ENCODE data around the gene EVX1. TPM values are rescaled to one million over a fixed set of nuclear protein-coding genes. Genes with fewer than 3 reads are reported as not detected.

EVX1 gene
- not detected in 2 replicates for total RNA-seq (2021; fragmentation: NEBNext Ultra II Directional; extraction: Animal tissue kit (Norgen Biotek cat#: 25700))
- polyA plus RNA-seq (2011; rRNA removed), result 0.02 TPM in 1 of 2 replicates, not detected in the other
- not detected for polyA plus RNA-seq (2011; cell fraction: cytosol; rRNA removed)
- polyA plus RNA-seq (2011; cell fraction: nucleus; rRNA removed), result not detected
- polyA plus RNA-seq (2012, experiment 1 of 2), result 0.13 TPM in 1 of 4 replicates, not detected in the others
- 0.07 TPM for polyA plus RNA-seq (2012, experiment 2 of 2)
- not detected for polyA plus RNA-seq (2013, experiment 1 of 2)
- polyA plus RNA-seq (2013, experiment 2 of 2), result not detected
- not detected in 2 replicates for polyA minus RNA-seq (2011; rRNA and poly(A)+ RNA removed)
- not detected for polyA minus RNA-seq (2011; cell fraction: cytosol; rRNA and poly(A)+ RNA removed)
- polyA minus RNA-seq (2011; cell fraction: nucleus; rRNA and poly(A)+ RNA removed), result not detected
- long read RNA-seq, experiment 1, result 0 reads
- long read RNA-seq, experiment 2, result 0 reads

DNA sequence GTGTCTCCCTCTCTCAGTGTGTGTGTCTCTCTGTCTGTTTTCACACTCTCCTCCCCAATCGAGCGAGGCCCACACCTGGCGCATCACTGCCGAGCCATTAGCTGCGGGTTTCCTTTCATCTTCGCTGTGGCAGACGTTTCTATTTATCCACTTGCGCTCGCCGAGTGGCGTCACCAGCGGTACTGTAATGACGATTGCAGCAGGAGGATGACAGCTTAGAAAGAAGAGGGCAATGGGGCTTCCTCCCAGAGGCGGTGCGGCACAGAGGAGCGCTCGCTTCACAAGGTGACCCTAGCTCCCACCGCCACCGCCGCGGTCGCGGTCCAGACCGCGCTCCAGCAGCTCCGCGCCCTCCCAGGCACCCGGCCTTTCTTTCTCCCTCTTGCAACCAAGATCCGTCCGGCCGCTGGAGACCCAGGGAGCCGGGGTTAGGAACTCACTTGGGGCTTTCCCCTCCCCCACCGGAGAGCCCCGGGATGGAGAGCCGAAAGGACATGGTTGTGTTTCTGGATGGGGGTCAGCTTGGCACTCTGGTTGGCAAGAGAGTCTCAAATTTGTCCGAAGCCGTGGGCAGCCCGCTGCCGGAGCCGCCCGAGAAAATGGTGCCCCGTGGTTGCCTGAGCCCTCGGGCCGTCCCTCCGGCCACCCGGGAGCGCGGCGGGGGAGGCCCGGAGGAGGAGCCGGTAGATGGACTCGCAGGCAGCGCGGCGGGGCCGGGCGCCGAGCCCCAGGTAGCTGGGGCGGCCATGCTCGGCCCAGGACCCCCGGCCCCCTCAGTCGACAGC, at the start of gene EVX1:
EVX1 (plus strand) TSS at position 248 of the 785 bp plus-strand sequence; CDS start at position 477, 229 bp downstream.
- no peak within 1 kb of the TSS for H3K9ac ChIP-seq (replicated peaks in 1 of 4; ENCODE audit: extremely low read depth in 1 of 4, low read depth in 3 of 4, low read length in 3 of 4)
- H3K23ac ChIP-seq (ENCODE audit: insufficient read length), result no peak within 1 kb of the TSS
- H2BK5ac ChIP-seq (ENCODE audit: low read depth, low read length), result no peak within 1 kb of the TSS
- H4K20me1 ChIP-seq (replicated peaks in 1 of 2; ENCODE audit: control insufficient read depth in 1 of 2, insufficient read depth in 2 of 2, low read length in 2 of 2), result peaks cover 36 to 56% of the 10 kb centered on the region in 2 experiments
- no peaks in the 10 kb centered on the region for H3K9me3 ChIP-seq (ENCODE audit: insufficient read depth in 2 of 2, low read depth in 1 of 2, low read length in 1 of 2)
- H3K4me2 ChIP-seq (ENCODE audit: insufficient read depth in 1 of 2, low read depth in 2 of 2, low read length in 2 of 2), result peak within 1 kb of the TSS; percentile 53 to 61
- FAIRE-seq, result no peak
- peak within 1 kb of the TSS; percentile 41 for H3K4ac ChIP-seq (replicated peaks; ENCODE audit: insufficient read length, low read depth, low read length)
- peak within 1 kb of the TSS in 1 of 4 experiments; percentile 43; a peak in 2 of 8 replicates for H3K4me3 ChIP-seq (ENCODE audit: extremely low read depth in 1 of 4, insufficient read depth in 2 of 4, low read depth in 3 of 4, low read length in 4 of 4)
- H4K5ac ChIP-seq (ENCODE audit: insufficient read length, low read depth, low read length), result no peak within 1 kb of the TSS
- no peak within 1 kb of the TSS for H3K14ac ChIP-seq (ENCODE audit: insufficient read length)
- no peak within 1 kb of the TSS for H2AFZ ChIP-seq (ENCODE audit: low read length)
- H4K91ac ChIP-seq (replicated peaks; ENCODE audit: insufficient read length, low read length), result no peak within 1 kb of the TSS
- DNase-seq (ENCODE audit: low read depth in 1 of 2, low spot score in 2 of 2), result peak in 1 of 2 experiments; percentile 72
- H2BK120ac ChIP-seq (replicated peaks; ENCODE audit: low read depth, low read length), result no peak within 1 kb of the TSS
- H3K18ac ChIP-seq (ENCODE audit: extremely low read depth, low read length), result peak within 1 kb of the TSS; percentile 38
- peak within 1 kb of the TSS; percentile 1; the same call in 1 of the 2 replicates for H4K8ac ChIP-seq (ENCODE audit: extremely low read depth, insufficient read depth, low read length)
- peak within 1 kb of the TSS; percentile 61; the same call in 1 of the 2 replicates for H2BK15ac ChIP-seq (ENCODE audit: low read length)
- H2BK12ac ChIP-seq (ENCODE audit: low read depth, low read length), result peak within 1 kb of the TSS; percentile 68; the same call in 1 of the 2 replicates
- ChIA-PET POLR2A (ENCODE audit: partially characterized antibody) (no interaction called here), CTCF (ENCODE audit: partially characterized antibody) (interaction anchor here (0.6 to 7.9 kb wide), 9 partner anchors 17 to 1507 kb away, joined by 3 to 57 read pairs (median 5); no protein-coding TSS in a partner anchor)
- H3K79me1 ChIP-seq (ENCODE audit: low read depth, low read length), result no peaks in the 10 kb centered on the region
- H2AK5ac ChIP-seq (ENCODE audit: low read depth, low read length), result no peak within 1 kb of the TSS
- peaks cover 99 to 100% (median 100%) of the 10 kb centered on the region in 4 experiments for H3K27me3 ChIP-seq (replicated peaks in 1 of 4; ENCODE audit: control insufficient read depth in 3 of 4, extremely low read depth in 1 of 4, insufficient read depth in 3 of 4, low read length in 3 of 4)
- peaks cover 3% of the 10 kb centered on the region; the same call in 1 of the 2 replicates for H3K23me2 ChIP-seq (ENCODE audit: low read depth, low read length)
- H3K56ac ChIP-seq (replicated peaks; ENCODE audit: insufficient read length, low read depth, low read length), result no peak within 1 kb of the TSS
- peaks cover 7 to 50% (median 23%) of the 10 kb centered on the region in 4 experiments for H3K4me1 ChIP-seq (replicated peaks in 1 of 4; ENCODE audit: control insufficient read depth in 3 of 4, insufficient read depth in 4 of 4, low read length in 3 of 4)
- no peaks in the 10 kb centered on the region for H3K79me2 ChIP-seq (ENCODE audit: control insufficient read depth in 1 of 2, insufficient read depth in 2 of 2, low read length in 2 of 2)
- no peak within 1 kb of the TSS for H3K27ac ChIP-seq (ENCODE audit: low read depth, low read length)
- WGBS, 2 experiments (ENCODE audit: extremely low coverage in 1 of 2, insufficient coverage in 1 of 2, insufficient read length in 1 of 2, insufficient replicate concordance in 2 of 2, low coverage in 1 of 2, low lambda C conversion rate in 2 of 2, missing lambda C conversion rate in 1 of 2), result 2% methylated on average over 43 of the region's 62 CpGs; no CpG with 5 or more reads in 1 of the 2 experiments
- peaks cover 0 to 8% (median 0%) of the 10 kb centered on the region in 4 experiments; a peak in 1 of 8 replicates for H3K36me3 ChIP-seq (ENCODE audit: control insufficient read depth in 2 of 4, insufficient read depth in 4 of 4, low read length in 3 of 4)
- H2BK20ac ChIP-seq (ENCODE audit: low read length), result 0 out of 2 replicates have a peak within 1 kb of the TSS, but pooled peaks have one; percentile 80
- TF ChIP-seq EGR1 (IDR thresholded peaks at IDR 0.05; ENCODE audit: borderline replicate concordance, low read depth, low read length) (no peak), SRF (IDR thresholded peaks at IDR 0.05; ENCODE audit: low read depth, low read length) (no peak), CREB1 (IDR thresholded peaks at IDR 0.05) (peak; percentile 86), RFX5 (IDR thresholded peaks at IDR 0.05; ENCODE audit: borderline replicate concordance, low read depth, low read length) (no peak), POLR2AphosphoS5 (IDR thresholded peaks at IDR 0.05; ENCODE audit: low read depth, low read length) (no peak), CHD2 (IDR thresholded peaks at IDR 0.05; ENCODE audit: low read length) (no peak), JUN (IDR thresholded peaks at IDR 0.05; ENCODE audit: low read depth, low read length) (no peak), SUZ12 (IDR thresholded peaks at IDR 0.05; ENCODE audit: low read length) (peak; percentile 92), RBBP5 (IDR thresholded peaks at IDR 0.05; ENCODE audit: borderline replicate concordance, low read depth, low read length) (0 out of 2 replicates have a peak, but pooled peaks have one; percentile 17), RNF2 (IDR thresholded peaks at IDR 0.05; ENCODE audit: borderline replicate concordance, low read depth, low read length, missing control alignments, poor library complexity, severe bottlenecking) (peak; percentile 65)

Data from H1 (cell line).